Astrocyte (in vitro differentiated cells and primary cell): ENCODE measurements around the gene TP53BP1.

Source experiments
- EZH2 ChIP-seq: IDR thresholded peaks from 2 replicates; pipeline ENCODE4 v1.6.1; 2012; ENCODE audit warnings: mild to moderate bottlenecking, low read length, inconsistent platforms; ENCODE audit not compliant: insufficient read depth
- TF ChIP-seq, protein P1 (sequence below): IDR thresholded peaks from 2 replicates; pipeline ENCODE4 v1.5.1; 2011; ENCODE audit warnings: low read depth, mild to moderate bottlenecking, inconsistent platforms, low read length, moderate library complexity; ENCODE audit not compliant: insufficient read depth

DNA sequence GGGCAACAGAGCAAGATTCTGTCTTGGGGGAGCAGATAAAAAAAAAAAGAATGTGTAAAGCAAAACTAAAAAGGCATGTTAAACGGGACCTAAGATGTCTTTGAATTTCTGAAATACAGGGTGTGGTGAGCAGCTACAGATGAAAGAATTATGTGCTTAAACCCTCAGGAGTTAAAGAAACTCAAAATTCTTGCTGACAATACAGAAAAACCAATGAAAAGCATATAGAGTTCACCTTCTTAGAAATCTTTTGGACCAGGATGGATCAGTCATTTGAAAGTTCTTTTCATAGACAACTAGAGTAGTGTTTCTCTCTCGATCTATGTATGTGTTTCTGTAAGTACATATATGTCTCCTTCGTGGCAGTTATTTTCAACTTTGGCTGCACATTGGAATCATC is 90.7 kb downstream of the TP53BP1 start:
- TF ChIP-seq, protein P1, sequence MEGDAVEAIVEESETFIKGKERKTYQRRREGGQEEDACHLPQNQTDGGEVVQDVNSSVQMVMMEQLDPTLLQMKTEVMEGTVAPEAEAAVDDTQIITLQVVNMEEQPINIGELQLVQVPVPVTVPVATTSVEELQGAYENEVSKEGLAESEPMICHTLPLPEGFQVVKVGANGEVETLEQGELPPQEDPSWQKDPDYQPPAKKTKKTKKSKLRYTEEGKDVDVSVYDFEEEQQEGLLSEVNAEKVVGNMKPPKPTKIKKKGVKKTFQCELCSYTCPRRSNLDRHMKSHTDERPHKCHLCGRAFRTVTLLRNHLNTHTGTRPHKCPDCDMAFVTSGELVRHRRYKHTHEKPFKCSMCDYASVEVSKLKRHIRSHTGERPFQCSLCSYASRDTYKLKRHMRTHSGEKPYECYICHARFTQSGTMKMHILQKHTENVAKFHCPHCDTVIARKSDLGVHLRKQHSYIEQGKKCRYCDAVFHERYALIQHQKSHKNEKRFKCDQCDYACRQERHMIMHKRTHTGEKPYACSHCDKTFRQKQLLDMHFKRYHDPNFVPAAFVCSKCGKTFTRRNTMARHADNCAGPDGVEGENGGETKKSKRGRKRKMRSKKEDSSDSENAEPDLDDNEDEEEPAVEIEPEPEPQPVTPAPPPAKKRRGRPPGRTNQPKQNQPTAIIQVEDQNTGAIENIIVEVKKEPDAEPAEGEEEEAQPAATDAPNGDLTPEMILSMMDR: no peak
- no peak for TF ChIP-seq EZH2
